PFSK-1 (cell line): ENCODE measurements around the gene CA11.

Experiments
- FOXP2 ChIP-seq: optimal IDR thresholded peaks from 2 replicates; pipeline ENCODE3; 2011; ENCODE audit warnings: borderline replicate concordance, control low read depth, inconsistent platforms; ENCODE audit not compliant: insufficient read depth; ENCODE audit errors: extremely low read length, extremely low read depth
- POLR2AphosphoS5 ChIP-seq: IDR thresholded peaks from 2 replicates; pipeline ENCODE4 v1.6.1; 2012; ENCODE audit warnings: low read depth, mild to moderate bottlenecking, control low read depth, low read length, moderate library complexity
- REST ChIP-seq, 2 experiments: IDR thresholded peaks; 2 replicates each; pipeline versions ENCODE4 v1.6.1 to v1.8.0; 2011 to 2012; ENCODE audit warnings: low read depth in 2 of 2, low read length in 2 of 2, control low read depth in 1 of 2, inconsistent platforms in 1 of 2, mild to moderate bottlenecking in 1 of 2, moderate library complexity in 1 of 2; ENCODE audit not compliant: insufficient read depth in 1 of 2
- SIN3A ChIP-seq: IDR thresholded peaks from 2 replicates; pipeline ENCODE4 v1.6.1; 2012; ENCODE audit warnings: mild to moderate bottlenecking, low read length, moderate library complexity, borderline replicate concordance; ENCODE audit not compliant: insufficient read depth
- TAF1 ChIP-seq: IDR thresholded peaks from 2 replicates; pipeline ENCODE4 v1.6.1; 2012; ENCODE audit warnings: low read length, control low read depth, borderline replicate concordance; ENCODE audit not compliant: insufficient read depth

The CA11 gene

GRCh38 chr19:48618916-48619691, 26.9 kb downstream of the CA11 start, which contains the start of the genes RPL18 and SPHK2:
RPL18 (minus strand) TSS chr19:48619178; CDS start chr19:48619143, 35 bp downstream.
SPHK2 (plus strand) TSS chr19:48619506; CDS start chr19:48620515, 1,009 bp downstream.
- TF ChIP-seq FOXP2 = no peak
- peak; percentile 96 for TF ChIP-seq TAF1
- TF ChIP-seq SIN3A = peak; percentile 86; the same call in 1 of the 2 replicates
- peak; percentile 96 for TF ChIP-seq POLR2AphosphoS5
- peak in 1 of 2 experiments; percentile 78; a peak in 2 of 4 replicates for TF ChIP-seq REST (IDR thresholded peaks at IDR 0.05; ENCODE audit: insufficient read depth in 1 of 2, low read depth in 2 of 2, low read length in 2 of 2)

GRCh38 chr19:48618278-48618915, 27.6 kb downstream of the CA11 start:
- TF ChIP-seq REST (IDR thresholded peaks at IDR 0.05; ENCODE audit: insufficient read depth in 1 of 2, low read depth in 2 of 2, low read length in 2 of 2) = no peak
- TF ChIP-seq TAF1 = no peak
- TF ChIP-seq FOXP2 = no peak

GRCh38 chr19:48617146-48617937, 28.6 kb downstream of the CA11 start:
- TF ChIP-seq TAF1 = no peak
- no peak for TF ChIP-seq POLR2AphosphoS5
- no peak for TF ChIP-seq FOXP2
- no peak for TF ChIP-seq REST (IDR thresholded peaks at IDR 0.05; ENCODE audit: insufficient read depth in 1 of 2, low read depth in 2 of 2, low read length in 2 of 2)
- no peak for TF ChIP-seq SIN3A

- TF ChIP-seq TAF1 (no peak), FOXP2 (no peak), SIN3A (no peak), REST (IDR thresholded peaks at IDR 0.05; ENCODE audit: insufficient read depth in 1 of 2, low read depth in 2 of 2, low read length in 2 of 2) (no peak), POLR2AphosphoS5 (no peak)
These were observed 29.4 kb downstream of the CA11 start for GRCh38 chr19:48616491-48617056.
